OCI-LY3 (cell line): ENCODE measurements around the gene GNA12.

Experiments used
- H2AFZ ChIP-seq: fragments of 200-600, 300-600 bp; shearing (Covaris generic); 2 replicates; pipeline ENCODE4 v1.6.0; 2014; ENCODE audit warnings: antibody characterized with exemption, low read depth, low read length
- H3K27ac ChIP-seq: fragments of 200-600, 300-600 bp; sonication (generic); 2 replicates; pipeline ENCODE4 v1.5.1; 2014; ENCODE audit warnings: mild to moderate bottlenecking, low read length, moderate library complexity, mixed read lengths
- H3K27me3 ChIP-seq: fragments of 200-600, 300-600 bp; sonication (generic); 2 replicates; pipeline ENCODE4 v1.6.1; 2014; ENCODE audit warnings: low read depth, low read length, mixed read lengths
- H3K36me3 ChIP-seq: fragments of 200-600, 300-600 bp; sonication (generic); replicated peaks from 2 replicates; pipeline ENCODE3; 2014; ENCODE audit warnings: low read depth, low read length, mixed read lengths
- H3K4me1 ChIP-seq: fragments of 300-600, 200-600 bp; sonication (generic); 2 replicates; pipeline ENCODE4 v1.6.1; 2014; ENCODE audit warnings: low read length, mixed read lengths
- H3K4me2 ChIP-seq: fragments of 200-600, 300-600 bp; sonication (generic); 2 replicates; pipeline ENCODE4 v1.6.1; 2014; ENCODE audit warnings: low read length, mixed read lengths
- H3K4me3 ChIP-seq: fragments of 300-600, 200-600 bp; sonication (generic); 2 replicates; pipeline ENCODE4 v1.5.1; 2014; ENCODE audit warnings: antibody characterized with exemption, mild to moderate bottlenecking, low read length, moderate library complexity
- H3K79me2 ChIP-seq: fragments of 300-600, 200-600 bp; shearing (Covaris generic); 2 replicates; pipeline ENCODE4 v1.6.1; 2014; ENCODE audit warnings: mild to moderate bottlenecking, low read length, mixed read lengths
- H3K9ac ChIP-seq: fragments of 300-600, 200-600 bp; shearing (Covaris generic); 2 replicates; pipeline ENCODE4 v1.6.0; 2014; ENCODE audit warnings: mild to moderate bottlenecking, low read length, moderate library complexity
- H3K9me3 ChIP-seq: fragments of 200-600, 300-600 bp; shearing (Covaris generic); 2 replicates; pipeline ENCODE4 v1.6.1; 2014; ENCODE audit warnings: low read length, mixed read lengths; ENCODE audit not compliant: insufficient read depth
- H4K20me1 ChIP-seq: fragments of 200-600, 300-600 bp; sonication (generic); 2 replicates; pipeline ENCODE4 v1.6.1; 2016; ENCODE audit warnings: low read length, mixed read lengths; ENCODE audit not compliant: insufficient read depth
- EZH2phosphoT487 ChIP-seq: fragments of 200-600 bp; shearing (Covaris generic); IDR thresholded peaks from 2 replicates; pipeline ENCODE4 v1.6.1; 2018; ENCODE audit warnings: antibody characterized with exemption, mixed run types, low read depth
- TF ChIP-seq, protein P1 (sequence below): fragments of 200-600, 300-600 bp; sonication (generic); IDR thresholded peaks from 2 replicates; pipeline ENCODE4 v1.5.1; 2014; ENCODE audit warnings: antibody characterized with exemption, low read length, low read depth

GNA12 gene

DNA sequence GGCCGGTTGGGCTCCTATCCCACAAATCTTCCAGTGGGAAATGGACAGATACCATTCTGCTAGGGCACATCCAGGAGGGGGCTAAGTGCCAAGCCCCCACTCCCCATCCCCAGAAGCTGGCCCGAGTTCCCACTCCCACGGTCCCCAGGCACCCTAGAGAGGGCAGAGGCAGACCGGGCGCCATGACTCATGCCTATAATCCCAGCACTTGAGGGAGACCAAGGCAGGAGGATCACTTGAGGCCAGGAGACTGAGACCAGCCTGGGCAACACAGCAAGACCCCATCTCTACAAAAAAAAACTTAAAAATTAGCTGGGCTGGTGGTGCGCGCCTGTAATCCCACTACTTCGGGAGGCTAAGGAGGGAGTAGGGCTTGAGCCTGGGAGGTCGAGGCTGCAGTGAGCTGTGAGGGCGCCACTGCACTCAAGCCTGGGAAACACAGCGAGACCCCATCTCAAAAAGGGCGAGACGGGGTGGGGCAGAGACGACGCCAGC, 870 bp downstream of the GNA12 start:
- peaks cover 9% of the 10 kb centered on the region for H3K79me2 ChIP-seq
- H3K9ac ChIP-seq: peak overlapping the region; percentile 51; the same call in 1 of the 2 replicates
- peak overlapping the region; percentile 77 for H3K4me3 ChIP-seq
- H3K36me3 ChIP-seq: no peaks in the 10 kb centered on the region
- no peaks in the 10 kb centered on the region for H3K9me3 ChIP-seq
- H4K20me1 ChIP-seq: no peaks in the 10 kb centered on the region
- no peak overlapping the region for H2AFZ ChIP-seq
- peak overlapping the region; percentile 91 for H3K4me2 ChIP-seq
- H3K27ac ChIP-seq: no peak overlapping the region
- no peaks in the 10 kb centered on the region for H3K27me3 ChIP-seq
- H3K4me1 ChIP-seq: peaks cover 11% of the 10 kb centered on the region
- TF ChIP-seq, protein P1, sequence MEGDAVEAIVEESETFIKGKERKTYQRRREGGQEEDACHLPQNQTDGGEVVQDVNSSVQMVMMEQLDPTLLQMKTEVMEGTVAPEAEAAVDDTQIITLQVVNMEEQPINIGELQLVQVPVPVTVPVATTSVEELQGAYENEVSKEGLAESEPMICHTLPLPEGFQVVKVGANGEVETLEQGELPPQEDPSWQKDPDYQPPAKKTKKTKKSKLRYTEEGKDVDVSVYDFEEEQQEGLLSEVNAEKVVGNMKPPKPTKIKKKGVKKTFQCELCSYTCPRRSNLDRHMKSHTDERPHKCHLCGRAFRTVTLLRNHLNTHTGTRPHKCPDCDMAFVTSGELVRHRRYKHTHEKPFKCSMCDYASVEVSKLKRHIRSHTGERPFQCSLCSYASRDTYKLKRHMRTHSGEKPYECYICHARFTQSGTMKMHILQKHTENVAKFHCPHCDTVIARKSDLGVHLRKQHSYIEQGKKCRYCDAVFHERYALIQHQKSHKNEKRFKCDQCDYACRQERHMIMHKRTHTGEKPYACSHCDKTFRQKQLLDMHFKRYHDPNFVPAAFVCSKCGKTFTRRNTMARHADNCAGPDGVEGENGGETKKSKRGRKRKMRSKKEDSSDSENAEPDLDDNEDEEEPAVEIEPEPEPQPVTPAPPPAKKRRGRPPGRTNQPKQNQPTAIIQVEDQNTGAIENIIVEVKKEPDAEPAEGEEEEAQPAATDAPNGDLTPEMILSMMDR: no peak
- TF ChIP-seq EZH2phosphoT487: no peak

- H4K20me1 ChIP-seq: no peaks in the 10 kb centered on the region
- H3K9me3 ChIP-seq: no peaks in the 10 kb centered on the region
- TF ChIP-seq EZH2phosphoT487: no peak
- no peak overlapping the region for H3K9ac ChIP-seq
- H2AFZ ChIP-seq: no peak overlapping the region
- H3K27me3 ChIP-seq: no peaks in the 10 kb centered on the region
- H3K4me2 ChIP-seq: no peak overlapping the region
- no peaks in the 10 kb centered on the region for H3K36me3 ChIP-seq
- no peak overlapping the region for H3K4me3 ChIP-seq
- H3K27ac ChIP-seq: no peak overlapping the region
- H3K79me2 ChIP-seq: peaks cover 9% of the 10 kb centered on the region
- H3K4me1 ChIP-seq: peaks cover 11% of the 10 kb centered on the region
Observed at GRCh38 chr7:2841907-2842306, 2.2 kb downstream of the GNA12 start.

- Histone ChIP-seq H2AFZ (no peak overlapping the region), H3K27ac (no peak overlapping the region), H3K27me3 (no peaks in the 10 kb centered on the region), H3K4me2 (no peak overlapping the region), H3K9me3 (no peaks in the 10 kb centered on the region), H3K9ac (no peak overlapping the region), H3K4me3 (no peak overlapping the region), H3K79me2 (peaks cover 9% of the 10 kb centered on the region), H3K36me3 (no peaks in the 10 kb centered on the region), H4K20me1 (no peaks in the 10 kb centered on the region), H3K4me1 (peaks cover 11% of the 10 kb centered on the region)
- no peak for TF ChIP-seq EZH2phosphoT487
- TF ChIP-seq, protein P1: no peak
Observed at GRCh38 chr7:2840458-2840857, 3.6 kb downstream of the GNA12 start.

DNA sequence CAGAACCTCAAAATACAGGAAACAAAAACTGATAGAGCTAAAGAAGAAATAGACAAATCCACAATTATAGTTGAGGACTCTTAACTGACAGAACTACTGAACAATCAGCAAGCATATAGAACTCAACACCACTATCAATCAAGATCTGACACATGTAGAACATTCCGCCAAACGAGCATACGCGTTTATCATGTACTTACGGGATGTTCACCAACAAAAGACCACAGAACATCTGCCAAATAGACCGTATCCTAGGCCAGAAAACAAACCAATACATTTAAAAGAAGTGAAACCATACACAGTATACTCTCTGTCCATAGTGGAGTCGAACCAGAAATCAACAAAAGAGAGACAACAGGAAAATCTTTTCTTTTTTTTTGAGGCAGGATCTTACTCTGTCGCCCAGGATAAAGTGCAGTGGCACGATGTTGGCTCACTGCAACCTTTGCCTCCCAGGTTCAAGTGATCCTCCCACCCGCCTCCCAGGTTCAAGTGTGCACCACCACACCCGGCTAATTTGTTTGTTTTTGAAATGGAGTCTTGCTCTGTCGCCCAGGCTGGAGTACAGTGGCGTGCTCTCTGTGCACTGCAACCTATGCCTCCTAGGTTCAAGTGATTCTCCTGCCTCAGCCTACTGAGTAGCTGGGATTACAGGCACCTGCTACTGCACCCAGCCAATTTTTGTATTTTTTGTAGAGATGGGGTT, 5.1 kb downstream of the GNA12 start:
- no peak overlapping the region for H3K4me3 ChIP-seq
- H3K27ac ChIP-seq: no peak overlapping the region
- no peak overlapping the region for H3K9ac ChIP-seq
- H3K4me2 ChIP-seq: no peak overlapping the region
- no peaks in the 10 kb centered on the region for H3K27me3 ChIP-seq
- H3K79me2 ChIP-seq: peaks cover 9% of the 10 kb centered on the region
- no peaks in the 10 kb centered on the region for H4K20me1 ChIP-seq
- no peak overlapping the region for H2AFZ ChIP-seq
- no peaks in the 10 kb centered on the region for H3K9me3 ChIP-seq
- TF ChIP-seq EZH2phosphoT487: no peak
- TF ChIP-seq, protein P1: no peak
- H3K36me3 ChIP-seq: no peaks in the 10 kb centered on the region
- H3K4me1 ChIP-seq: peaks cover 5% of the 10 kb centered on the region; the same call in 1 of the 2 replicates
